HG02884 (cell line): ENCODE data around the gene LRRC55.
"Not testable (repeated sequence)": the region's sequence is repeated elsewhere in the genome, so short reads cannot be mapped to it uniquely, and the experiment has no call there.

Experiments used
- ATAC-seq: cut with Tn5 transposase; IDR thresholded peaks from one replicate; pipeline ENCODE4 v1.9.1; 2021; ENCODE audit warnings: mild to moderate bottlenecking, moderate library complexity; ENCODE audit not compliant: unreplicated experiment

Gene LRRC55

DNA sequence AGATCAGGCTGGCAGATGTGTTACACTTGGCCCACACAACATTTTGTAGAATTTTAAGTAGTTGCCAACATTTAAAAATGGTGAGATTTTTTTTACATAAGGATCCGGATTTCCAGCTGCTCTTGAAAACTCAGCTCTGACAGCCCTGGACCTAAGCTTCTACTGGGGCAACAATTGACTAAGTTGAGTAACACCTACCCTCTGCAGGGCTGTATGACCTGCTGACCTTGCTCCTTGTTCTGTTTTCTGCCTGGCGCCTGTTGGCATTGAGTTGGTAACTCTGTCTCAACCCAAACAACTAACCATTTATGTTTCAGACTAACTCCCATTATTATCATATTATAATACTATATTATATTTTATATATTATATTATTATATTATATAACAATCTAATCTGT is 21.1 kb upstream of the LRRC55 start:
- ATAC-seq = no peak

DNA sequence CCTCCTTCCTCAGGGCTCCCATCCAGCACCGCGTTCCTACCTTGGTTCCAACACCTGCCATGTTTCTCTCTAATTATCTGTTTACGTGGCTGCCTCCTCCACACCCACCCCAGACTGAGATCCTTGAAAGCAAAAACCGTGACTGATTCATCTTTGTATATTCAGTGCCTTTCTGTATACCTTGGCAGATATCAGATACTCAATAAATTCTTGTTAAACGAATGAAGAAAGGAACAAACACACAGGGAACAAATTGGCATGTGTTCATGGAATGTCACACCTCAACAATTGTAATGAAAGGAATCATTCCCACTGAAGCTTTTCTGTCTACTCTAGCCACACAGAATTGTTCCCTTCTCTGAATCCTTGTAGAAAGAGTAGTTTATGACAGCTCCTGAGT is 20.4 kb upstream of the LRRC55 start:
- no peak for ATAC-seq

DNA sequence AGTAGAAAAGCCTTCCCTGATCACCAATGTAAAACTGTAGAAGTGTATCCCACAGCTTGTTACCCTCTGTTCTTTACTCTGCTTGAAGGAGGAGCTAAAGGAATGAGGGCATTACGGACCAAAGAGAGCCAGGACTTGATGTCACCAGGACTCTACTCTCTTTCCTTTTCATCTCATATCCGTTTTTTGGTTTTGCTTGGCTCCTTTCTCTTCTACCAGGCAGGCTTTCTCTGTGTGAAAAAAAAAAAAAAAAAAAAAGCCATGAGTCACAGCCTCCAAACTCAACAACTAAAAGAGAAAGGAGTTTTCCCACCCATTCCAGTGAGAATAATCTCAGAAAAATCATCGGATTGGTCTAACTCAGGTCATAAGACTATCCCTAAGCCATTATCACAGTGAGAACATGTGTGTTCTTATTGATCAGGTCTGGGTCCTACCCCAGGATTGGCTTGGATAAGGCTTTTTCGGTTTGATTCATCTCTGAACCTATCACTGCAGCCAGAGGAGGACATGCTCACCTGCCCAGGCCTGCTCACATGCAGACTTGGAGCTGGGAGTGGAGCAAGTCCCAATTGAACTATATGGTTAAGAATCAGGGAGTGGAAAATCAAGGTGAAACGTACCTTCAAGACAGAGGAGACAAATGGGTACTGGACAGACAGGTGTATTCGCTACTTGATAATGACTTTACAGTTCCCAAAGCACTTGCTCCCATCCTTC is 19.4 kb upstream of the LRRC55 start:
- ATAC-seq = no peak

GRCh38 chr11:57163160-57163868 is 18.4 kb upstream of the LRRC55 start:
- ATAC-seq = no peak

DNA sequence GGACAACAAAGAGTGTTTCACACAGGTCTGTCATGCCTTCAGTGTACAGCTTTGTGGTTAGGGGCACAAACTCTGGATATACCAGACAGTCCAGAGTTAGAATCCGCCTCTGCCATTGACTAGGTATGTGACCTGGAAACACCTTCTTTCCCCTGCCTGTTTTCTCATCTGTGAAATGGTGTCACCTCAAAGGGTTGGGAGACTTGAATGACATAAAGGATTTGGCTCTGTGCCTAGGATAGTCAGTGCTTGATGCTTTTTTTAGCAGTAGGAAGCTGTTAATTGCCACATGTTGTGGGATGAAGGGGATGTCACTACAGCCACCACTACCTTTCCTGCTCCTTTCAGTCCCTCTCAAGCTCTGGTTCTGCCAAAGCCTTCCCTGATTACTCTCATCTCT is 17.4 kb upstream of the LRRC55 start:
- no peak for ATAC-seq

GRCh38 chr11:57167125-57167846 is 14.5 kb upstream of the LRRC55 start:
- no peak for ATAC-seq

- ATAC-seq = not testable (repeated sequence)
Observed at GRCh38 chr11:57169732-57170313, 11.9 kb upstream of the LRRC55 start.

DNA sequence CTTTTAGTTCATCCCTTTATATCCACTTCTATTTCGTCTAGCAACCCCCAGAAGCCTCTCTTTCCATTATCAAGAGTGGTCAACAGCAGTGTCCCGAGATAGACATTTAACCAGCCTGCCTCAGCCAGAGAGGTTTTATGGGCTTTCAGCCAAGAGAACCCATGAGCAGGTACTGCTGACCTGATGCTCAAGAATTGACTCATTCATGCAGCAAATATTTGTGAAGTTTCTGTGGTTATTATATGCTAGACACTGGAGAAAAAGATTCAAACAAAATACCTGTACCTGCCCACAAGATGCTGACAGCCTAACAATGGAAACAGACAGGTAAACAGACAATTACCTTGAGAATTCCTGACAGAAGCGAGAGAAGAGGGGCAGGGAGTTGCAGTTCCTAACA is 9.7 kb upstream of the LRRC55 start:
- no peak for ATAC-seq

- ATAC-seq = no peak
Observed at GRCh38 chr11:57174656-57175055, 7.1 kb upstream of the LRRC55 start.

DNA sequence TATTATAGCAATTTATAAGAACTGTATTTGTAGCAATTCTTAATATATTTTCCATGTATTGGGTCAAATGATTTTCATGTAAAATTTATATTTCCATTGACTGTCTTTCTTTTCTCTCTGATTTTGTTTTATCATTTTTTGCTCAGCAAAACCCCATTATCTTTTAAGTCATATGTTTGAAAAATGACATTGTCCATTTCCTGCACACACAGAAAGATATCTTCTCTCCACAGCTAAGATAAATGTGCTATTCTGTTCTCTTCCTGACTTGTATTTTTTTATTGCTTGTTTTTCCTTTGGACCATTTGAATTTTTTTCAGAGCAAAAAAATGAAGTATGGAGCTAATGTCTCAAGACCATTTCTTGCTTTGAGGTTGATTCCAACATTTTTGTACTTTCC is 6.3 kb upstream of the LRRC55 start:
- no peak for ATAC-seq

DNA sequence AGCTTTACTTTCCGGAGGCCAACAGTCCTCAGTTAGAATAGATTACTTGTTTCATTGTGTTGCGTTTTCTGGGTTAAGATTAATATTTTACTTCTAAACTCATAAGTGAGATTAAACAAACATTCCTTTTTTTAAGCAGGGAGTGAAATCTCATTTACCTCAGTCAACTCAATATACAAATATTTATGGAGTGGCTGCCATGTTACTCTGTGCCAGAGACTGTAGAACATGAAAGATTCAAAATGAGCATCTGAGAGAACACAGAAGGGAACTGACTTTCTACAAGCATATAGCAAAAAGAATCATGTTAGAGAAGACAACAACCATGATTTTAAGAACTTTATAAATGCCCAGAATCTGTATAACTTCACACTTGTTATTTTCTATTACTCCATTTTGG is 3.4 kb upstream of the LRRC55 start:
- ATAC-seq = no peak

DNA sequence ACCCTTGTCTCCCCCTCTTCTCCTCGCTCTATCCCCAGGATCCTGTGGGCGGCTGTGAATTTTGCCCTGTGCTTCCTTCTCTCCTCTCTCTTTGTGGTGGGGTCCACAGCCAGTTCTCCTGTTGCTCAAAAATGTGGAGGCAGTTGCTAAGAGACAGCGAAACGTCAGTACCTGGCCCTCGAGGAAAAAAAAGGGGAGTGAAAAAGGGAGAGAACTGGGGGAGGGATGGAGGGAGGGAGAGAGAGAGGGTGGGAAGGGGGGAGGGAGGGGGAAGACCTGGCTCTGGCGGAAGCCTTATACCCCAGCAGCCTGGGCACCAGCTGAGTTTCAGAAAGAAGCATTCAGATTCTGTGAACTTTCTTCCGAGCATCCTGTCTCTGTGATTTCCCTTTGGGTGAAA is 2.1 kb upstream of the LRRC55 start:
- no peak for ATAC-seq

DNA sequence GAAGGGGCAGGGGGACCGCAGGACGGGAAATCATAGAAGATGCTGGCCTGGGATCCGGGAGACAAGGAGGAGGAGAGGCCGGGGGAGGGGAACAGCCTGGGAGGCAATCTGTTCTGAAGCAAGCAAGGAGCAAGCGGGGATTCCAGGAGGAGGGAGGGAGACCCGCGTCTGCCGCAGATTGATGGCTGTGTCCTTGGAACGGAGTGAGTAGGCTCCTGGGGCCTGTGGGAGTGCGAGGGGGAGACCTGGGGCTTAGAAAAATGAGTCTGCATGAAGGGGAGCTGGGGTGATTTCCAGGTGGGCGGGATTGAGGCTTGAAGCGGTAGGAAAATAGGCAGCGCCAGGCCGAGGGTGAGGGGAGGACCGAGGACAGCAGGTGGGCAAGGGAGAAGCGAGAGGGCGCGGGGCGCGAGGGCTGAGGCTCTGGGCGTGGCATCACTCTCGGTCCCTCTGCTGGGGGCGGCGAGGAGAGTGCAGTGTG is 1.6 kb upstream of the LRRC55 start:
- ATAC-seq = no peak

GRCh38 chr11:57180964-57181363 is 789 bp upstream of the LRRC55 start:
- ATAC-seq = no peak

DNA sequence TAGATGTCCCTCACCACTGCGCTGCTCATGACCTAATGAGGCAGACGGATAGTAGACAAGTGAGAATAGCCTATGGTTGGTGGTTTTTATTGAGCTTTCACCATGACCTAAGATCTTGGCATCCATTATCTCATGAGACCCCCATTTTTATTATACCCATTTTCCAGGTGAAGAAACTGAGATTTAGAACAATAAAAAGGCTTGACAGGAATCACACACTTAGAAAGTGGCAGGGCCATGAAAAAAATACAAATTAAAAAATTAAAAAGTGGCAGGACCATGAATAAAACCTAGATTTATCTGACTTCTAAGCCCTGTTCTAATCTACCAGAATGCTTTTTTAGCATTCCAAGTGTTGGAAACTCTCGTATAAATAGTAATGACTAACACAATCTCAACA is 1.1 kb downstream of the LRRC55 start:
- ATAC-seq = no peak

- ATAC-seq = no peak
Observed at GRCh38 chr11:57190548-57190947, 8.8 kb downstream of the LRRC55 start.

GRCh38 chr11:57191311-57192219 is 9.8 kb downstream of the LRRC55 start:
- ATAC-seq = no peak

DNA sequence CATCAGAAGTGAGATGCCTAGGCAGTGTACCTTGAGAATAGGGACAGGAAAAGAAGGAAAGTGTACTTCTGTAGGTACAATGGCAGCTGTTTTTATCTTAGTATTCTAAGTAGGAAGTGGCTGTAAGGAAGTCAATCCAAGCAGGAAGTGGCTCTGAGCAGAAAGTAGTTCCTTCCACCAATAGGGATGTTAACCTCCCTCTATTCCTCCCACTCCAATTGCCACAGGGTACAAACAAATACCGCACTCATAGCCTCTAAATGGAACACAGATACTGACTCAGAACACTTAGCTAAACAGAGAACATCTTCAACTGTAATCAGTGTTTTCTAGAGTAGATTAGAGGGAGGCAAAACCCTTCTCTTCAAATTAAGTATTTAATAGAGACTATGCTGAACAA is 10.6 kb downstream of the LRRC55 start:
- ATAC-seq = no peak

- no peak for ATAC-seq
Observed at GRCh38 chr11:57196596-57196995, 14.8 kb downstream of the LRRC55 start.

DNA sequence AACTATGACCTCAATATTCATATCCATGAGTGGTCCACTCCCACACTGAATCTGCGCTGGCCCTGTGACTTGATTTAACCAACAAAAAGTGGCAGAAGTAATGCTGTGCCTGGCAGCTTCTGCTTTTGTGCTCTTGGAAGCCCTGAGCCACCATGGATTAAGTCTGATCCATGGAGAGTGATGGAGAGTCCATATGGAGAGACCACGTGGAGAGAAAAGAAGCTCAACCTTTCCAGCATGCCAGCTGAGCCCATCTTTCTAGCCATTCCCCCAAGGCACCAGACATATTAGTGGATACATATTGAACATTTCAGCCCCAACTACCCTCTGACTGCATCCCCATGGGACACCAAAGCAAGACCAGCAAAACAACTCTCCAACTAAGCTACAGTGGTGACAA is 16.0 kb downstream of the LRRC55 start:
- ATAC-seq = no peak
